ENCODE measurements around the gene DPH3. TPM values are rescaled to one million over a fixed set of nuclear protein-coding genes. Genes with fewer than 3 reads are reported as not detected.

The DPH3 gene
- total RNA-seq, 2 experiments from 2014 or later, result 10.5 to 12.8 TPM

- Mint-ChIP-seq H3K27me3 (no peaks in the 10 kb centered on the region), H3K4me1 (ENCODE audit: low read depth) (peaks cover 9% of the 10 kb centered on the region), H3K27ac (no peak overlapping the region), H3K36me3 (ENCODE audit: low read depth) (no peaks in the 10 kb centered on the region), H3K4me3 (no peak overlapping the region), H3K9me3 (no peaks in the 10 kb centered on the region)
- Histone ChIP-seq H3K4me1 (ENCODE audit: insufficient read depth, low read length) (peaks cover 9% of the 10 kb centered on the region), H3K36me3 (ENCODE audit: insufficient read depth, low read length) (no peaks in the 10 kb centered on the region), H3K27me3 (ENCODE audit: control insufficient read depth in 1 of 2, insufficient read depth in 2 of 2, low read length in 2 of 2) (no peaks in the 10 kb centered on the region), H3K4me3 (ENCODE audit: low read length) (no peak overlapping the region), H3K9me3 (ENCODE audit: control insufficient read depth in 1 of 2, insufficient read depth in 1 of 2, low read length in 2 of 2) (no peaks in the 10 kb centered on the region), H3K27ac (ENCODE audit: low read depth in 1 of 2, low read length in 2 of 2) (no peak overlapping the region)
- TF ChIP-seq CTCF (IDR thresholded peaks at IDR 0.05), result no peak
- intact Hi-C loops (cut with DNase I, micrococcal nuclease), result no loop called here
- DNase-seq (no peak), ATAC-seq (ENCODE audit: poor library complexity) (no peak)
- ChIA-PET POLR2A (interaction anchor here (0.9 kb wide), 1 partner anchor 20 kb away, joined by 3 read pairs; no protein-coding TSS in a partner anchor), CTCF (no interaction called here)
Measured at GRCh38 chr3:16243706-16244490, 20.8 kb downstream of the DPH3 start.

- Mint-ChIP-seq H3K9me3 (no peaks in the 10 kb centered on the region), H3K27me3 (no peaks in the 10 kb centered on the region)
- intact Hi-C loops (cut with DNase I, micrococcal nuclease), result no loop called here
Measured at GRCh38 chr3:16242177-16242576, 22.6 kb downstream of the DPH3 start.

GRCh38 chr3:16241225-16241624 lies 23.5 kb downstream of the DPH3 start:
- no peaks in the 10 kb centered on the region for H3K4me1 Mint-ChIP-seq (ENCODE audit: low read depth)
- Histone ChIP-seq H3K36me3 (ENCODE audit: insufficient read depth, low read length) (no peaks in the 10 kb centered on the region), H3K9me3 (ENCODE audit: control insufficient read depth in 1 of 2, insufficient read depth in 1 of 2, low read length in 2 of 2) (no peaks in the 10 kb centered on the region), H3K27me3 (ENCODE audit: control insufficient read depth in 1 of 2, insufficient read depth in 2 of 2, low read length in 2 of 2) (no peaks in the 10 kb centered on the region), H3K4me3 (ENCODE audit: low read length) (no peak overlapping the region), H3K4me1 (ENCODE audit: insufficient read depth, low read length) (no peaks in the 10 kb centered on the region), H3K27ac (ENCODE audit: low read depth in 1 of 2, low read length in 2 of 2) (no peak overlapping the region)
- H3K27ac Mint-ChIP-seq, result no peak overlapping the region
- no peak overlapping the region for H3K4me3 Mint-ChIP-seq
- ATAC-seq (ENCODE audit: poor library complexity), result no peak
- CTCF ChIA-PET, result interaction anchor here (0.7 kb wide), 1 partner anchor 26 kb away, joined by 3 read pairs; no protein-coding TSS in a partner anchor
- intact Hi-C loops (cut with DNase I, micrococcal nuclease), result no loop called here
- POLR2A ChIA-PET, result no interaction called here
- H3K36me3 Mint-ChIP-seq (ENCODE audit: low read depth), result no peaks in the 10 kb centered on the region
- DNase-seq, result no peak
- TF ChIP-seq CTCF (IDR thresholded peaks at IDR 0.05), result no peak
- H3K9me3 Mint-ChIP-seq, result no peaks in the 10 kb centered on the region
- no peaks in the 10 kb centered on the region for H3K27me3 Mint-ChIP-seq

More at GRCh38 chr3:16242177-16242576, 22.6 kb downstream of the DPH3 start:
- Histone ChIP-seq H3K4me3 (ENCODE audit: low read length) (no peak overlapping the region), H3K27me3 (ENCODE audit: control insufficient read depth in 1 of 2, insufficient read depth in 2 of 2, low read length in 2 of 2) (no peaks in the 10 kb centered on the region), H3K4me1 (ENCODE audit: insufficient read depth, low read length) (peaks cover 2% of the 10 kb centered on the region), H3K27ac (ENCODE audit: low read depth in 1 of 2, low read length in 2 of 2) (no peak overlapping the region), H3K36me3 (ENCODE audit: insufficient read depth, low read length) (no peaks in the 10 kb centered on the region), H3K9me3 (ENCODE audit: control insufficient read depth in 1 of 2, insufficient read depth in 1 of 2, low read length in 2 of 2) (no peaks in the 10 kb centered on the region)
- H3K27ac Mint-ChIP-seq, result no peak overlapping the region
- TF ChIP-seq CTCF (IDR thresholded peaks at IDR 0.05), result no peak
- ATAC-seq (ENCODE audit: poor library complexity) (no peak), DNase-seq (no peak)
- H3K4me3 Mint-ChIP-seq, result no peak overlapping the region
- POLR2A ChIA-PET, result no interaction called here
- no peaks in the 10 kb centered on the region for H3K36me3 Mint-ChIP-seq (ENCODE audit: low read depth)
- CTCF ChIA-PET, result no interaction called here
- peaks cover 6% of the 10 kb centered on the region for H3K4me1 Mint-ChIP-seq (ENCODE audit: low read depth)
